Measurements from ENCODE around the gene RASAL2. TPM values are rescaled to one million over a fixed set of nuclear protein-coding genes. Genes with fewer than 3 reads are reported as not detected.
"Not testable (repeated sequence)": the region's sequence is repeated elsewhere in the genome, so short reads cannot be mapped to it uniquely, and the experiment has no call there.

The RASAL2 gene
- total RNA-seq, 2 experiments from 2014 or later, result not detected

- peaks cover 2% of the 10 kb centered on the region for H3K27me3 Mint-ChIP-seq
- DNase-seq, result no peak
Observed at GRCh38 chr1:178344513-178345091, 250.7 kb downstream of the RASAL2 start.

GRCh38 chr1:178345238-178345637 is 251.3 kb downstream of the RASAL2 start:
- no peak for TF ChIP-seq CTCF (IDR thresholded peaks at IDR 0.05)
- no peak for ATAC-seq
- DNase-seq, result no peak
- H3K27ac Mint-ChIP-seq, result no peak overlapping the region
- H3K4me3 Mint-ChIP-seq, result no peak overlapping the region
- intact Hi-C loops (cut with micrococcal nuclease), result no loop called here
- peaks cover 2% of the 10 kb centered on the region for H3K27me3 Mint-ChIP-seq
- ChIA-PET POLR2A (no interaction called here), CTCF (interaction anchor here (0.6 to 2.5 kb wide), 2 partner anchors 35 to 341 kb away, joined by 3 to 8 read pairs; no protein-coding TSS in a partner anchor)
- no peaks in the 10 kb centered on the region for H3K36me3 Mint-ChIP-seq (ENCODE audit: low read depth)
- no peaks in the 10 kb centered on the region for H3K9me3 Mint-ChIP-seq
- H3K4me1 Mint-ChIP-seq (ENCODE audit: low read depth), result no peaks in the 10 kb centered on the region

More at GRCh38 chr1:178344513-178345091, 250.7 kb downstream of the RASAL2 start:
- no peak for TF ChIP-seq CTCF (IDR thresholded peaks at IDR 0.05)
- Mint-ChIP-seq H3K4me1 (ENCODE audit: low read depth) (no peaks in the 10 kb centered on the region), H3K4me3 (no peak overlapping the region), H3K36me3 (ENCODE audit: low read depth) (no peaks in the 10 kb centered on the region), H3K27ac (no peak overlapping the region), H3K9me3 (no peaks in the 10 kb centered on the region)
- no peak for ATAC-seq
- intact Hi-C loops (cut with micrococcal nuclease), result no loop called here
- ChIA-PET CTCF (interaction anchor here (2.5 kb wide), 1 partner anchor 34 kb away, joined by 8 read pairs; no protein-coding TSS in a partner anchor), POLR2A (no interaction called here)

GRCh38 chr1:178345807-178346206 is 251.9 kb downstream of the RASAL2 start:
- Mint-ChIP-seq H3K9me3 (no peaks in the 10 kb centered on the region), H3K4me3 (no peak overlapping the region), H3K4me1 (ENCODE audit: low read depth) (no peaks in the 10 kb centered on the region), H3K27ac (no peak overlapping the region), H3K27me3 (peaks cover 2% of the 10 kb centered on the region), H3K36me3 (ENCODE audit: low read depth) (no peaks in the 10 kb centered on the region)
- no peak for ATAC-seq
- TF ChIP-seq CTCF (IDR thresholded peaks at IDR 0.05), result no peak
- intact Hi-C loops (cut with micrococcal nuclease), result no loop called here
- POLR2A ChIA-PET, result no interaction called here
- CTCF ChIA-PET, result interaction anchor here (0.6 to 2.5 kb wide), 2 partner anchors 36 to 341 kb away, joined by 3 to 8 read pairs; no protein-coding TSS in a partner anchor
- no peak for DNase-seq

GRCh38 chr1:178349801-178350200 is 255.9 kb downstream of the RASAL2 start:
- no peaks in the 10 kb centered on the region for H3K4me1 Mint-ChIP-seq (ENCODE audit: low read depth)
- no peaks in the 10 kb centered on the region for H3K36me3 Mint-ChIP-seq (ENCODE audit: low read depth)
- no peak for TF ChIP-seq CTCF (IDR thresholded peaks at IDR 0.05)
- DNase-seq (no peak), ATAC-seq (no peak)
- H3K27ac Mint-ChIP-seq, result no peak overlapping the region
- no peaks in the 10 kb centered on the region for H3K27me3 Mint-ChIP-seq
- H3K9me3 Mint-ChIP-seq, result peaks cover 6% of the 10 kb centered on the region
- POLR2A ChIA-PET, result no interaction called here
- CTCF ChIA-PET, result no interaction called here
- no peak overlapping the region for H3K4me3 Mint-ChIP-seq
- intact Hi-C loops (cut with micrococcal nuclease), result no loop called here

- H3K4me1 Mint-ChIP-seq (ENCODE audit: low read depth); DNase-seq; ATAC-seq; H3K36me3 Mint-ChIP-seq (ENCODE audit: low read depth); CTCF ChIA-PET; POLR2A ChIA-PET; H3K4me3 Mint-ChIP-seq; H3K9me3 Mint-ChIP-seq; H3K27ac Mint-ChIP-seq; intact Hi-C loops (cut with micrococcal nuclease); H3K27me3 Mint-ChIP-seq: not testable (repeated sequence)
Observed at GRCh38 chr1:178351911-178352310, 258.0 kb downstream of the RASAL2 start.

All from activated CD8-positive, alpha-beta T cell treated with anti-CD3 and anti-CD28 coated beads for 36 hours (primary cell).